Type B pancreatic cell (in vitro differentiated cells): ENCODE data around the gene GUCA2B. TPM values are rescaled to one million over a fixed set of nuclear protein-coding genes. Genes with fewer than 3 reads are reported as not detected.

Experiments
- DNase-seq: peaks from one replicate; pipeline ENCODE4 v3.0.0; 2021; ENCODE audit warnings: mixed read lengths; ENCODE audit not compliant: unreplicated experiment; ENCODE audit errors: extremely low spot score
- H3K27ac Mint-ChIP-seq: 2 replicates; pipeline ENCODE4 v1.8.0; 2021; ENCODE audit warnings: mild to moderate bottlenecking, mixed read lengths
- H3K27me3 Mint-ChIP-seq: 2 replicates; pipeline ENCODE4 v1.8.0; 2021; ENCODE audit warnings: mixed read lengths
- H3K36me3 Mint-ChIP-seq: 2 replicates; pipeline ENCODE4 v1.8.0; 2021; ENCODE audit warnings: mixed read lengths
- H3K4me1 Mint-ChIP-seq: one replicate; pipeline ENCODE4 v1.8.0; 2021; ENCODE audit warnings: mixed read lengths; ENCODE audit not compliant: unreplicated experiment
- H3K4me3 Mint-ChIP-seq: 2 replicates; pipeline ENCODE4 v1.8.0; 2021; ENCODE audit warnings: mild to moderate bottlenecking, mixed read lengths
- H3K9me3 Mint-ChIP-seq: 2 replicates; pipeline ENCODE4 v1.8.0; 2021; ENCODE audit warnings: mixed read lengths
- total RNA-seq: library from RNA; stranded (reverse); gene quantifications from 2 replicates; pipeline ENCODE4 v1.2.1, GENCODE V29; 2021; ENCODE audit warnings: low replicate concordance
- TF ChIP-seq, protein P1 (sequence below): fragments of 200-600 bp; sonication (generic); conservative IDR thresholded peaks from 2 replicates; pipeline ENCODE4 v1.5.0; 2021; ENCODE audit warnings: antibody characterized with exemption, mild to moderate bottlenecking

GUCA2B gene
- total RNA-seq, 1 donor from 2014 or later: 0.92 TPM

DNA sequence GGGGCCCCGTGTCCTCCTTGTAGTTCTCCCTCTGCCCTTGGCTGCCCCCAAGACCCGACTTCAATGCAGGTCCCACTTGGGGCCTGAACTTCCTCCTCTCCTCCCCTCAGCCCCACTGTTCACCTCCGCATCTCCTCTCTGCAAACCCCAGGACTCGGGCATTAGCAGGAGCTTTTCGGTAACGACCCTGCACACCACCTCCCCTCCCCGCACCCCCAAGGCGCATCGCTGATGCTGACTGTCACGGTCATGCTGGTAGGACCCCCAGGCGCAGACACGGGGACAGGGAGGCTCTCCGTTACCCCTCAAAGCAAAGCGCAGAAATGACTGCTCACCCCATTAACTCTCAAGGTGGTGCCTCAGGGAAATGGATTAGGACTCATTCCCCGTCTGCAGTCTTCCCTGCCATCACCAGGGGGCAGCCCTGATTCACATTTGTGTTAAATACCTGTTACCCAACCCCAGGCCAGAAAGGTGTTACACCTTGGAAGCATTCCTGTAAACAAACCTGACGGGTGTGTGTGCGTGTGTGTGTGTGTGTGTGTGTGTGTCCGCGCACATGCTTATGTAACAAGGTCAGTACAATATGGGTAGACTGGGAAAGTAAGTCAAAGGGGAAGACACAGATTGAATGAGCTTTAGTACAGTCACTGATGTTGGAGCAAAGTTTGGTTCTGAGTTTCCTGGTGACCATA lies 6.4 kb upstream of the GUCA2B start:
- Mint-ChIP-seq H3K27me3 (peaks cover 12% of the 10 kb centered on the region), H3K9me3 (no peaks in the 10 kb centered on the region), H3K27ac (no peak overlapping the region), H3K36me3 (no peaks in the 10 kb centered on the region), H3K4me1 (no peaks in the 10 kb centered on the region), H3K4me3 (no peak overlapping the region)
- TF ChIP-seq, protein P1, sequence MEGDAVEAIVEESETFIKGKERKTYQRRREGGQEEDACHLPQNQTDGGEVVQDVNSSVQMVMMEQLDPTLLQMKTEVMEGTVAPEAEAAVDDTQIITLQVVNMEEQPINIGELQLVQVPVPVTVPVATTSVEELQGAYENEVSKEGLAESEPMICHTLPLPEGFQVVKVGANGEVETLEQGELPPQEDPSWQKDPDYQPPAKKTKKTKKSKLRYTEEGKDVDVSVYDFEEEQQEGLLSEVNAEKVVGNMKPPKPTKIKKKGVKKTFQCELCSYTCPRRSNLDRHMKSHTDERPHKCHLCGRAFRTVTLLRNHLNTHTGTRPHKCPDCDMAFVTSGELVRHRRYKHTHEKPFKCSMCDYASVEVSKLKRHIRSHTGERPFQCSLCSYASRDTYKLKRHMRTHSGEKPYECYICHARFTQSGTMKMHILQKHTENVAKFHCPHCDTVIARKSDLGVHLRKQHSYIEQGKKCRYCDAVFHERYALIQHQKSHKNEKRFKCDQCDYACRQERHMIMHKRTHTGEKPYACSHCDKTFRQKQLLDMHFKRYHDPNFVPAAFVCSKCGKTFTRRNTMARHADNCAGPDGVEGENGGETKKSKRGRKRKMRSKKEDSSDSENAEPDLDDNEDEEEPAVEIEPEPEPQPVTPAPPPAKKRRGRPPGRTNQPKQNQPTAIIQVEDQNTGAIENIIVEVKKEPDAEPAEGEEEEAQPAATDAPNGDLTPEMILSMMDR: peak; percentile 82
- peak; percentile 76 for DNase-seq

DNA sequence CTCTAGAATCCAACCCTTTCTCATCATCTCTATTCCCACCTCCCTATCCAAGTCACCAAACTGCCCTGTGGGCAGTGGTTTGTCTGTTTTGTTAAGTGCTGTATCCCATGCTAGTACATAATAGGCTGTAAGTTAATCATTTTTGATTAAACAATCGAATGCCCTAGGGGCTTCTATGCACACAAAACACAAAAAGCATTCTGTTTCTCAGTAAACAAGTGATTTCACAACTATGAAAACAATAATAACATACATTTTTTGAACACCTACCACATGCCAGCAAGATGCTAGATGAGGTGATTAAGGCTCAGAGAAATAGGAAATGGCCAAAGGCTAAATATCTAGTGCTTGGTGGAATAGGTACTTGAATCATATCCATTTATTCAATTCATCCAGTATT lies 5.0 kb upstream of the GUCA2B start:
- TF ChIP-seq, protein P1: no peak
- Mint-ChIP-seq H3K4me3 (no peak overlapping the region), H3K27me3 (peaks cover 8% of the 10 kb centered on the region), H3K36me3 (no peaks in the 10 kb centered on the region), H3K4me1 (no peaks in the 10 kb centered on the region), H3K27ac (no peak overlapping the region), H3K9me3 (no peaks in the 10 kb centered on the region)
- no peak for DNase-seq

DNA sequence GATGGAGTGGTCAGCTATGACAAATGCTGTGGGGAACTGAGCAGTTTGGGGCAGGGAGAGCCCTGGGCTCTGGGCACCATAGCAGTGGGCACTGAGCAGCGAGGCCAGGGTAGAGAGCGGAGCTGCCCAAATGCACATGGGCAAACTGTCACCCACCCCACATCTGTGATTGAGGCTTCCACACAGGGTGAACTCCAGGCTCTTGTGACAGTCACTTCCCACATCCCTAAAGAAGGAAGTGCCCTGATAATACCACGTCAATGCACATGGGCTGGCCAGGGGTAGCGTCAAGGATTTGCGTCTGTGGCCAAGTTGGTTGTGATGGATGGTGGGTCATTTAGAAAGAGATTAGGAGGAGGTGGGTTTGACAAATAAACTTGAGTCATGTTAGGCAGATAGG lies 2.6 kb upstream of the GUCA2B start:
- TF ChIP-seq, protein P1: no peak
- Mint-ChIP-seq H3K9me3 (no peaks in the 10 kb centered on the region), H3K27me3 (peaks cover 5% of the 10 kb centered on the region), H3K27ac (no peak overlapping the region), H3K36me3 (no peaks in the 10 kb centered on the region), H3K4me3 (no peak overlapping the region), H3K4me1 (no peaks in the 10 kb centered on the region)
- DNase-seq: no peak

DNA sequence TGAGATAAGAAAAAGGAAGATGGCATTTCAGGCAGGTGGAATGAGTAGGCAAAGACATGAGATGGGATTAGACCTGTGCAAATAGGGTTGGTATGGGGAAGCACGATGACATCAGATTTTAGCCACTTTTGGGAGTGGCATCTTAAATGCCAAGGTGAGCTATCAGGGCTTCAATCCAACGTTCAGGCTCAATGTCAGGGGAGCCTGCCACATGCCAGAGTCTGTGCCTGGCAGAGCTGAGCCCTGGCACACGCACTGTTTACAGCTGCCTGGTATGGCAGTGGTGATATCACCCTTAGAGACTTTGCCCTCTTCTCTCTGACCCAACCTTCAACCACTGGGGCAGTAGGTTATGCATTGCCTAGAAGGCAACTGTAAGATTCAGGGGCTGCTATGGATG lies 1.1 kb upstream of the GUCA2B start:
- H3K27ac Mint-ChIP-seq: peak overlapping the region; percentile 9
- H3K9me3 Mint-ChIP-seq: no peaks in the 10 kb centered on the region
- no peak overlapping the region for H3K4me3 Mint-ChIP-seq
- peaks cover 5% of the 10 kb centered on the region for H3K27me3 Mint-ChIP-seq
- DNase-seq: no peak
- TF ChIP-seq, protein P1: no peak
- H3K4me1 Mint-ChIP-seq: no peaks in the 10 kb centered on the region
- no peaks in the 10 kb centered on the region for H3K36me3 Mint-ChIP-seq

DNA sequence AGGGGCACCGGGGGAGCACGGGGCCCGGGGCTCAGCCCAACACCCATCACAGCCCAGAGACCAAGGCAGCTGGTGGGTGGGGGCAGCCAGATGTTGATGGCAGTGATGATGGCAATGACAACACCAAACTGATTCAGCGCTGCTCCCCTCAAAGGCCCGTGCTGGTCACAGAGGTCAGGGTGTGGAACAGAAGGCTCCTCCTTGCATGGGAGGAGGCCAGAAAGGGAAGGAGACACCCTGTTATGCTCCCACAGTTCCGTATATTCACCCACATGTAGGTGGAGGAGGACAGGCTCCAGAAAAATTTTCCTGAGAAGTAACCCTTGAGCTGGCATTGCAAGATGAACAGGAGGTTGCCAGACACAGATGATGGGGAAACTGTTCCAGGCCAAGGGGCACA lies 414 bp downstream of the GUCA2B start:
- Mint-ChIP-seq H3K9me3 (no peaks in the 10 kb centered on the region), H3K36me3 (no peaks in the 10 kb centered on the region), H3K4me1 (no peaks in the 10 kb centered on the region), H3K27me3 (peaks cover 5% of the 10 kb centered on the region), H3K27ac (no peak overlapping the region), H3K4me3 (no peak overlapping the region)
- no peak for DNase-seq
- TF ChIP-seq, protein P1: no peak
